Right ventricle myocardium superior (tissue), 1 donor: ENCODE measurements around the gene ADNP2. TPM values are rescaled to one million over a fixed set of nuclear protein-coding genes. Genes with fewer than 3 reads are reported as not detected.
A peak's percentile ranks its signal among the peaks of the same experiment; 100 is the strongest.

ENCODE experiments used
- ATAC-seq: fragments of 200-7000 bp; cut with Tn5 transposase; one replicate; pipeline ENCODE4 v1.9.1; 2020; ENCODE audit warnings: mild to moderate bottlenecking; ENCODE audit not compliant: poor library complexity
- DNase-seq: peaks from one replicate; pipeline ENCODE4 v3.0.0-alpha.2; 2020
- intact Hi-C: fragments of 100-400 bp; cut with DNase I; formaldehyde crosslinking; loops from one replicate; pipeline ENCODE4 v1.11.2; 2022
- long read RNA-seq: library from polyadenylated mRNA; unstranded; transcript quantifications from one replicate; pipeline ENCODE4 v2.0.0, GENCODE V29; 2021
- total RNA-seq: library from RNA; stranded (reverse); fragmentation: NEBNext Ultra II Directional; extraction: Animal tissue kit (Norgen Biotek cat#: 25700); gene quantifications from one replicate; pipeline ENCODE4 v1.2.1, GENCODE V29; 2021
- donor health status: DM: no; HTN: yes; CAD: no; lungs with severe emphysema.

The ADNP2 gene, protein sequence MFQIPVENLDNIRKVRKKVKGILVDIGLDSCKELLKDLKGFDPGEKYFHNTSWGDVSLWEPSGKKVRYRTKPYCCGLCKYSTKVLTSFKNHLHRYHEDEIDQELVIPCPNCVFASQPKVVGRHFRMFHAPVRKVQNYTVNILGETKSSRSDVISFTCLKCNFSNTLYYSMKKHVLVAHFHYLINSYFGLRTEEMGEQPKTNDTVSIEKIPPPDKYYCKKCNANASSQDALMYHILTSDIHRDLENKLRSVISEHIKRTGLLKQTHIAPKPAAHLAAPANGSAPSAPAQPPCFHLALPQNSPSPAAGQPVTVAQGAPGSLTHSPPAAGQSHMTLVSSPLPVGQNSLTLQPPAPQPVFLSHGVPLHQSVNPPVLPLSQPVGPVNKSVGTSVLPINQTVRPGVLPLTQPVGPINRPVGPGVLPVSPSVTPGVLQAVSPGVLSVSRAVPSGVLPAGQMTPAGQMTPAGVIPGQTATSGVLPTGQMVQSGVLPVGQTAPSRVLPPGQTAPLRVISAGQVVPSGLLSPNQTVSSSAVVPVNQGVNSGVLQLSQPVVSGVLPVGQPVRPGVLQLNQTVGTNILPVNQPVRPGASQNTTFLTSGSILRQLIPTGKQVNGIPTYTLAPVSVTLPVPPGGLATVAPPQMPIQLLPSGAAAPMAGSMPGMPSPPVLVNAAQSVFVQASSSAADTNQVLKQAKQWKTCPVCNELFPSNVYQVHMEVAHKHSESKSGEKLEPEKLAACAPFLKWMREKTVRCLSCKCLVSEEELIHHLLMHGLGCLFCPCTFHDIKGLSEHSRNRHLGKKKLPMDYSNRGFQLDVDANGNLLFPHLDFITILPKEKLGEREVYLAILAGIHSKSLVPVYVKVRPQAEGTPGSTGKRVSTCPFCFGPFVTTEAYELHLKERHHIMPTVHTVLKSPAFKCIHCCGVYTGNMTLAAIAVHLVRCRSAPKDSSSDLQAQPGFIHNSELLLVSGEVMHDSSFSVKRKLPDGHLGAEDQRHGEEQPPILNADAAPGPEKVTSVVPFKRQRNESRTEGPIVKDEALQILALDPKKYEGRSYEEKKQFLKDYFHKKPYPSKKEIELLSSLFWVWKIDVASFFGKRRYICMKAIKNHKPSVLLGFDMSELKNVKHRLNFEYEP
- total RNA-seq: 6.8 TPM
- long read RNA-seq, partial matches to known transcripts: 0 of 7 reads
- long read RNA-seq, other reads (novel, unspliced or antisense): 7 of 7 reads

DNA sequence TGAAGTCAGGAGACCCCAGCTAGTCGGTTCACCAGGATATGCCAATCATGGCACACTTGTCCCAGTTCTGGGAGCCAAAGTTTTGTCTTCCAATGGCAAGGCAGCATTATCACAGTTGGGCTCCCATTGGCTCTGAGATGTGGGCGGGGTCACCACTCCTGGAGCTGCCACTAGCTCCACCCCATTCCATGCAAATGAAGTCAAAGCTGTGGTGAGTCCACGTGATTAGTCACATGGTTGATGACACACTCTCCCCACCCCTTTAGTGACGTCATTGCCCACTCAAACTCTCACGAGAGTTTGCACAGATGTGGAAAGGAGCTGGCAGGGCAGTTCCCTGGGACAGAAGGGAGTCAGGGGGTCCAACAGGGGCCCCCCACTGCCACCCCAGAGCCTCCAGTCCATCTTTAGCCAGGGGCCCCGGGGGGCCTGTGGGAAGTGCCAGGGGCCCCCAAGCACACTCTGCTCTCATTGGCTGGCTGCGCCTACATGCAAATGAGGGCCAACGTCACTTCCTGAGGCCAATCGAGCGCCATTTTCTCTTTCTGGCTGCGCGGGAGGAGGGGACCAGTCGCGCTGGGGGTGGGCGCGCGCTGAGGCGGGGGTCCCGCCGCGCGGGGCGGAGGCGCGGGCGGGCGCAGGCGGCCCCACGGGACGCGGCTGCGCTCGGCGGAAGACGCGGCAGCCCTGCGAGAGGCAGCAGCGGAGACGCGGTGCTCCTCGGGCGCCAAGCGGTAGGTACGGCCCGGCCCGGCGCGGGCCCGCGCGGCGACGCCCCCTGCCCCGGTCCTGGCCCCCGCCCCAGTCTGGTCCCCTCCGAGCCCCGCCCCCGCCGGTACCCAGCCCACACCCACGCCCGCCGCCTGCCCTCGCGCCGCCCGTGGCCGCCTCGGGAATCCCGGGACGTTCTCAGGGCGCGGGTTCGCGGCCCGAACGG is at the start of gene ADNP2:
TSS of gene ADNP2 (plus strand) at position 524 of the 937 bp plus-strand sequence. CDS start 8,281 bp downstream, outside the sequence.
- peak; percentile 81 for DNase-seq
- peak; percentile 86 for ATAC-seq
- intact Hi-C loops: no loop called here

DNA sequence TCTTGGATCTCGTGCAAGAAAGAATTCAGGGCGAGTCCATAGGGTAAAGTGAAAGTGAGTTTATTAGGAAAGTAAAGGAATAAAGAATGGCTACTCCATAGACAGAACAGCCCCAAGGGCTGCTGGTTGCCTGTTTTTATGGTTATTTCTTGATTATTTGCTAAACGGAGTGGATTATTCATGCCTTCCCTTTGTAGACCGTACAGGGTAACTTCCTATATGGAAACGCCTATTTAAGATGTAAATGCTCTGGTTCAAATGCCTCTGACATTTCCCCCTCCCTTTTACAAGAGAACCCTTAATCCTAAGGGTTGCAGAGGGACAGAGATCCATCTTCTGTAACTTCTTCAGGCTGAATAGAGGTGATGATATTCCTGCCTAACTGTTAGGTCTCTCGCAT is 49.1 kb upstream of the ADNP2 start:
- ATAC-seq: no peak
- intact Hi-C loops: no loop called here
- no peak for DNase-seq

DNA sequence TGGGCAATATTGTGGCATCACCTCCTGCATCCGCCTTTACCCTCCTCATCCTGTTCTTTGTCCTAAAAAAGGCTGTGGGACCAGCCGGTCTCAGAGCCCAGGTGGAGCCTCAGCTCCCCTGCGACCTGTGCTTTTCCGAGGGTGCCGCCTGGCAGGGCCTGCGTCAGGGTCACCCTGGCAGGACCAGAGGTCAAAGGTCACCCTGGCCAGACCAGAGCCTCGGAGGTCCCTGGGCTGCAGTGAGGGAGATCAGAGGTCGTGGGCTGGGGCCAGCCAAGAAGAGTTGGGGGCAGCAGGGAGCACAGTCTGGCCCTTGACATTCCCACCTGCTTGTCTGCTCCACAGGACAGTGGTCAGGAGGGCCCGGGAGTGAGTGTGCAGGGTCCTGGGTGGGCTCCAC is 43.4 kb upstream of the ADNP2 start:
- DNase-seq (no peak), ATAC-seq (no peak)
- intact Hi-C loops: no loop called here

DNA sequence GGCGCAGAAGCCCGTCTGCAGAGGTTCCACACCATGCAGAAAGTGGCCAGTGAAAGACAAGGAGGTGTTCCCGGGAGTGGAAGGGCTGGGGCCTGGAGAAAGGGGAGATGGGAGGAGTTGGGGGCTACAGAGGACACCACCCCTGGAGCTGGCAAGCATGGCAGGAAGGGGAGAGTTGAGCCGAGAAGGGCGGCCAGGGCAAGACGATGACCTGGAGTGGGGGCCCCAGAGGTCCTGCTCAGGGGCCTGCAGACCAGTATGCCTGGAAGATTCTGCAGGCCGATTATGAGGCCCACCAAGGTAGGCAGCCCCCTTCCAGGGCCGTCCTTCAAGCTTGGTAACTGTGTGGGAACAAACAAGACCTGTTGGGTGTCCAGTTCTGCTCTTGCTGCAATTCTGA is 41.7 kb upstream of the ADNP2 start:
- no peak for DNase-seq
- intact Hi-C loops: no loop called here
- ATAC-seq: no peak

DNA sequence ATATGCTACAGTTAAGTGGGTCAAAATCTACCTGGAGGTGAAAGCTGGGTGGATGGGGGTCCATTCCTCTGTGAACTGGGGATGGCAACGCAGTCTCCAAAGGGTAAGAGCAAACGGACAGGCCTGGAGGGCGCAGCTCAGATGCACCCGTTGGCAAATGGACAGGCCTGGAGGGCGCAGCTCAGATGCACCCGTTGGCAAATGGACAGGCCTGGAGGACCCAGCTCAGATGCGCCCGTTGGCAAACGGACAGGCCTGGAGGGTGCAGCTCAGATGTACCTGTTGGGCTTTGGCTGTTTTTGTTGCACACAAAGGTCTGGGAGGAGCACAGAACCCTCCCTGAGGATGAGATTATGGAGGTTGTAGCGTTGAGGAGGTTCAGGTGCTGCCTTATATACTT is 41.2 kb upstream of the ADNP2 start:
- intact Hi-C loops: no loop called here
- DNase-seq (no peak), ATAC-seq (no peak)

DNA sequence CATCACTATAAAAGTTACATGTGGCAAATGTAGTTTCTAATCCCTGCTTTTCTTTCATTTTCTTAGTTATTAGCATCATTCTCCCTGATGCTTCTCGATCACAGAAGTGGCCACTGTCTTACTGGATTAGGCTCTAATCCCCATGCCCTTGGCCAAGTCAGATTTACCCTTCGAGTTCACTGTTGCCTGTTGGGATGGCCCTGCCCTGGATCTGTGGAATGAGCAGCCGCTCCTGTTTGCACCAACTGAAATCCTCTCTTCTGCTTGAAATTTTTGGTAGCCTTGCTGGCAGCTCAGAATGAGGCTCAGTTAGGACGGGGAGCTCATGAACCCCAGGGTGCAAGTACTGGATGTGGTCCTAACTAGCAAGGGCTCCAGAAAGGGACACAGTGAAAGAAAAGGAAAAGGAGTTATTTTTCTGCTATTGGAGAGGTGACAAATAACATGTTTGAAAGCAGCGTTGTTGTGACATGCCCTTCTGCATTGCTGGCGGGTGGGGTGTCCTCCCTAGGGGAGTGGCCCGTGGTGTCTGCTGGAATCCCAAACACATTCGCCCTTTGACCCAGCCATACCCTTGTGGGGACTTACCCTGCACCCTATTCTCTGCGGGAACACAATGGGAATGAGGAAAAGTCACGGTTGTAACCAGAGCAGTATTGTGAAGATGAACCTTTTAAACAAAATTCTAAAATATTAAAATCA is 40.3 kb upstream of the ADNP2 start:
- DNase-seq: no peak
- intact Hi-C loops: no loop called here
- ATAC-seq: no peak

DNA sequence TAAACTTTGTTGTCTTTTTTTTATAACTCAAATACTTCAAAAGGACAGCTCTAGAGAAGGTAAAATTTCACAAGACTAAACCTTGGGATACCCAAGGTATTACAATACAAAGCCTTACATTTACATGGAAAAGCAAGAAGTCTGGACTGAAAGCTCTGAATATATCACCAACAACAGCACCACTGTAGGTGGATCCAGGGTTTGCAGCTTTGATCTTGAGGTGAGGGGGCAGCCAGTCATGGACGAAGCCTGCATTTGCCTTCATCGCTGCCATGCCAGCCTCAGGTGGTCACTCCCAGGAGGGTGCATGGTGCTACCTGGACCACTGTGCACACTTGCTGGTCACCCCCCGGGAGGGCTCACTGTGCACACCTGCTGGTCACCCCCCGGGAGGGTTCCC is 38.2 kb upstream of the ADNP2 start:
- intact Hi-C loops: no loop called here
- ATAC-seq (no peak), DNase-seq (no peak)

DNA sequence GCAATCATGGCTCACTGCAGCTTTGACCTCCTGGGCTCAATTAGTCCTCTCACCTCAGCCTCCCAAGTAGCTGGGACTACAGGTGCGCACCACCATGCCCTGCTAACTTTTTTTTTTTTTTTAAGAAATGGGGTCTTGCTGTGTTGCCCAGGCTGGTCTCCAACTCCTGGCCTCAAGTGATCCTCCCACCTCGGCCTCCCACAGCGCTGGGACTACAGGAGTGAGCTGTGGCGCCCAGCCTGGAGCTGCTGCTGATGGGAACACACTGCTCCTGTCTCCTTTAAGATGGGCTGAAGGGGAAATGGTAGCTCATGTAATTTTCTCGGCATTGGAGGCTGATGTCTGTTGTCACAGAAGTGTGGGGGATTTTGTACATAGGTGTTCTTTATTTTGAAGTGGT is 34.9 kb upstream of the ADNP2 start:
- intact Hi-C loops: no loop called here
- DNase-seq: no peak
- ATAC-seq: no peak

DNA sequence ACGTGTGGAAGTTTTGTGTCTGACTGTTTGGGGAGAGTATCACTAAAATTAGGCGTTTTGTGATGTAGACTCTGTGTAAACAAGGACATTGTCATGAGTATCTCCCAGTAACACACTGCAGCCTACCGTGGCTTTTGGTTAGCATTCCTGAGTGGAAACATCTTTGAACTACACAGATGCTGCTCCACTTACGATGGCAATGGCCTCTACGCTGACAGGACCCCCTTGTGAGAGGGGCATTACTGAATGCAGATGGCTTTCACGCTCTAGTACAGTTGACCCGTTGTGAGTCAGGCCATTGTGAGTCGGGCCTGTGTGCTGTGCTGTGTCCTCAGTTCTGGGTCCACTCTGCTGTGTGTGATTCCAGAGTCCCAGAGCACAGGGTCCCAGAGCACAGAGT is 34.4 kb upstream of the ADNP2 start:
- no peak for ATAC-seq
- intact Hi-C loops: no loop called here
- DNase-seq: no peak

DNA sequence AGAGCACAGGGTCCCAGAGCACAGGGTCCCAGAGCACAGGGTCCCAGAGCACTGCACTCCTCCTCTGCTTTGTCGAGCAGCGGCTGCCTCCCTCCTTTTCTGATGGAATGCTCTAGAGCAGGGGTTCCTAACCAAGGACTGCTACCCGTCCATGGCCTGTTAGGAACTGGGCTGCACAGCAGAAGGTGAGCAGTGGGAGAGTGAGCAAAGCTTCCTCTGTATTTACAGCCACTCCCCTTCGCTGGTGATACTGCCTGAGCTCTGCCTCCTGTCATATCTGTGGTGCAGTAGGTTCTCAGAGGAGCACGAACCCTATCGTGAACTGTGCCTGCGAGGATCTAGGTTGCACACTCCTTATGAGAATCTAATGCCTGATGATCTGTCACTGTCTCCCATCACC is 33.1 kb upstream of the ADNP2 start:
- ATAC-seq (no peak), DNase-seq (no peak)
- intact Hi-C loops: no loop called here

DNA sequence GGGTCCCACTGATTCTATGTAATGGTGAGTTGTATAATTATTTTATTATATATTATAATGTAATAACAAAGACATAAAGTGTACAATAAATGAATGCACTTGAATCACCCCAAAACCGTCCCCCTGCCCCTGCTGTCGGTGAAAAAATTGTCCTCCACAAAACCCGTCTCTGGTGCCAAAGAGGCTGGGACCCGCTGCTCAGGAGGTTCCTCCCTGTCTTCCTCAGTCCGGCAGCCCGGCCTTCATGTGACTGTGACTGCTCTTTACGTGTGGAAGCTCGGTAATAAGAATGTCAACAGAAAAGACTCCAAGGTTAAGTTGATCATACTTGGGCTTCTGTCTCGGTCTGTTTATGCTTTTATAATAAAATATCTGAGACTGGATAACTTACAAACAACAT is 32.7 kb upstream of the ADNP2 start:
- no peak for DNase-seq
- no peak for ATAC-seq
- intact Hi-C loops: no loop called here

DNA sequence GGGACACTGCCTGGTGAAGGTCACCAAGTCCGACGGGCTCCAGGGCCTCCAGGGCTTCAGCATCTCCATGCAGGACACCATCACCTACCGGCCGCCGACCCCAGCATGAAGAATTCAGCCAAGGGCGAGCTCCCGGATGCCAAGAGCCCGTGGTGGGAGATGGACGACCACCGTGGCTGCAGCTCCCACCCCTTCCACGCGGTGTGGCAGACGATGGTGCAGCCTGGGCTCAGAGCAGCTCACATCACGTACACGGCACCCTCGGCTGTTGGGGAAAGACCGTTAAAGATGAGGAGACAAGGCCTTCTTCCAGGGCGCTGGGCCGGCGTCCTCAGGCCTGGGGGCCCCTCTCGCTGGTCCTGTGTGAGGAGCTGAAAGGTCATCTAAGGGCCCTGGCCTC is 31.2 kb upstream of the ADNP2 start:
- no peak for DNase-seq
- ATAC-seq: no peak
- intact Hi-C loops: no loop called here

DNA sequence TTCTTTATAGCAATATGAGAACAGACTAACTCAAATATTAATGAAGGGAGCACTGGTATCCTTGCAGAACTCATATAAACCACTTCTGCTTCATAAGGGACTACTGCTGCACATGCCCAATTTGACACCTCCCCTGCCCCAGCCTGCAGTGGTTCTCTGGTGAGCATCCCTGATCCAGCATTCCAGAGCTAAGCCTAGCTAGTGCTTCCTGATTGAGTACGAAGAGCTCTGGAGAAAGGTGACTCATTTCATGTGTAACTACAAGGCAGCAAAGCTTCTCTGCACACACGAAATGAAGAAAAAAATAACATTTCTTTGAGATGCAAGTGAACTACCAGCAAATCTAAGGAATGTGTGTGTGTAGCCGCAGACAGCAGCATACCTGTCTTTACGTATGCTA is 22.8 kb upstream of the ADNP2 start:
- DNase-seq: no peak
- ATAC-seq: no peak
- intact Hi-C loops: no loop called here

DNA sequence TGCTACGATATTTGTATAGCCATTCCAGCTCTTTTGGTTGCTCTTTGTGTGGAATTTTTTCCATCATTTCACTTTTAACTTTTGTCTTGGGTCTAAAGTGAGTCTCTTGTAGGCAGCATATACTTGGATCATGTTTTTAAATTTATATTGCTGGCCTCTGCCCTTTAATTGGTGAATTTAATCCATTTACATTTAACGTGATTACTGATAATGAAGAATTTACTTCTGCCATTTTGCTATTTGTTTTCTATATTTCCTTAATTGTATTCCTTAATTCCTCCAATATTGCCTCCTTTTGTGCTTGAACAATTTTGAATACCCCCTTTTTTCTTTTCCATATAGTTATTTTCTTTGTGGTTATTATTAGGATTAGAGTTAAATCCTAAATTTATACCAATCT is 21.0 kb upstream of the ADNP2 start:
- DNase-seq (no peak), ATAC-seq (no peak)
- intact Hi-C loops: no loop called here

DNA sequence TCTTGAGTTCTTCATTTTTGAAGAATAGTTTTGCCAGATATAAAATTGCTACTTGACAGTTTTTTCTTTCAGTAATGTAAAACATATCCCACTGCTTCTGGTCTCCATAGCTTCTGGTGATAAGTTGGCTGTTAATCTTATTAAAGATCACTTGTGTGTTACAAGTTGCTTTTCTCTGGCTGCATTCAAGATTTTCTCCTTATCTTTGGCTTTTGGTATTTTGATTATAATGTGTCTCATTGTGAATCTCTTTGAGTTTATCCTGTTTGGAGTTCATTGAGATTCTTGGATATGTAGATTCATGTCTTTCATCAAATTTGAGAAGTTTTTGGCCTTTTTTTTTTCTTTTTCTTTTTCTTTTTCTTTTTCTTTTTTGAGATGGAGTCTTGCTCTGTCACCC is 20.2 kb upstream of the ADNP2 start:
- no peak for DNase-seq
- intact Hi-C loops: no loop called here
- ATAC-seq: no peak

DNA sequence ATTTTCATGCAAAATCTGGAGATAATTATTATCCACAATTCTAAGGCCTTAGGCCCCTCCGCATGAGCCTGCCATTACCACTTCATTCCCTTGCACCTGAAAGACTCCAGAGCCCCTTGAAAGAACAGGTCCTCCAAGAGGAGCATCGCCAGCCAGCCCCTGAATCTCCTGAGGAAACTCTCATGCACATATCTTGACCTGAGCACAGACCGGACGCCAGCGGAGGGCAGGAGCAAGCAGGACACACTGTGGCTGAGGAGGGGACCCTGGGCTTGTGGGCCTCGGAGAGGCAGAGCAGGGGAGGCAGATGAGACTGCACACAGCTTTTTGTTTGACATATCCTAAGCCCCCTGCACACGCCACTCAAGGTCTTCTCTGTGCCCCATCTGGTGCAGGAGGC is 13.6 kb upstream of the ADNP2 start:
- intact Hi-C loops: no loop called here
- ATAC-seq (no peak), DNase-seq (no peak)

DNA sequence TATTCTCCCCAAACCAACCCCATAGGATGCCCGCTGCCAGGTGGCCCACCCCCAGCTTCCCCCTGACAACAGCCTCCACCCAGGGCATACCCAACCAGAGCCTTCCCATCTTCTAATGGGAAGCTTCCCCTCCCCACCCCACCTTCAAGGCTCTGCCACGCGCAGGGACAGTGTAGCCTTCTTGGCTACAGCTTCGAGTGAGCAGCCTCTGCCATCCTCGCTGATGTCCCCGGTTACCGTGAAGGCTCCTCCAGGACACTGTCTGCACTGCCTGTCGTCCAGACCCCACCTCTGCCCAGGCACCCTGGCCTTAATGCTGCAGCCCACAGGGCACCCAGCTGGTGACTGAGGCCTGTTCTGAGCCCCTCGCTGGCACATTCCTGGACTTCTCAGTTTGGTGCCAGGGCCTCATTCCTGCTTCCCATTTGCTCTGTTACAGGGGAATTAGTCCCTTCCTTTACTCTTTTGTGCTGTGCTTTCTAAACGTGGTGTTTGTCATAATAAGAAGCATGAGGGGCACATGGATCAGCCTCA is 13.0 kb upstream of the ADNP2 start:
- no peak for DNase-seq
- intact Hi-C loops: no loop called here
- ATAC-seq: no peak

DNA sequence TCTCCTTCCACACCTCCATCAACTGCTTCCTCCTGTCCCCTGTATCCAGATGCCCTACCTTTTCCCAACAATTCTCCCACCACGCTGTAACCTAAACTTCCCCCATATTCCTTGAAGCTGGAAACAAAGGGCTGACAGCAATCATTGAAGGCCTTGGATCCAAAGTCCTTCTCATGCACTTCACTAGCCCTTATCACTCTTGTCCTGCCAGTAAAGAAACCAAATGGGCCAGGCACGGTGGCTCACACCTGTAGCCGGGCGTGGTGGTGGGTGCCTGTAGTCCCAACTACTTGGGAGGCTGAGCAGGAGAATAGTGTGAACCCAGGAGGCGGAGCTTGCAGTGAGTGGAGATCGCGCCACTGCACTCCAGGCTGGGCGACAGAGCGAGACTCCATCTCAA is 11.9 kb upstream of the ADNP2 start:
- intact Hi-C loops: no loop called here
- DNase-seq (no peak), ATAC-seq (no peak)
